Measurements from ENCODE around the gene EFNB2. TPM values are rescaled to one million over a fixed set of nuclear protein-coding genes. Genes with fewer than 3 reads are reported as not detected.

Gene EFNB2
- total RNA-seq, 4 donors from 2014 or later: 46.8 to 84.2 (median 77.6) TPM

- in situ Hi-C loops (cut with MboI; ENCODE audit: low pct_ligation_motif_present in 1 of 4, low pct_unique_long_range_greater_than_20kb in 1 of 4, low sequenced_read_pairs in 3 of 4) (loop anchor here in 2 of 4 donors (25.0 kb wide), 2 partner anchors 1942 to 1967 kb away; no protein-coding TSS in a partner anchor), intact Hi-C loops (cut with DNase I; ENCODE audit: low total_unique reads) (no loop called here)
- H3K9me3 ChIP-seq: no peaks in the 10 kb centered on the region
- 53 to 61% methylated on average over 5 to 8 of the region's 8 CpGs for WGBS, 2 donors (ENCODE audit: low coverage in 1 of 2)
- TF ChIP-seq POLR2AphosphoS5 (IDR thresholded peaks at IDR 0.05) (no peak), EP300 (IDR thresholded peaks at IDR 0.05; ENCODE audit: low read depth) (no peak), POLR2A (IDR thresholded peaks at IDR 0.05) (no peak), CTCF (IDR thresholded peaks at IDR 0.05) (no peak)
- H3K4me1 ChIP-seq: peaks cover 3 to 71% (median 35%) of the 10 kb centered on the region in 4 donors
- DNase-seq: no peak
- H3K27ac ChIP-seq: peak overlapping the region; percentile 89 to 92 (median 91)
- no peaks in the 10 kb centered on the region for H3K36me3 ChIP-seq
- peaks cover 5% of the 10 kb centered on the region for H3K27me3 ChIP-seq
- H3K4me3 ChIP-seq: peak overlapping the region in 1 of 4 donors; percentile 6
Measured at GRCh38 chr13:106529415-106530170, 5.9 kb downstream of the EFNB2 start.

DNA sequence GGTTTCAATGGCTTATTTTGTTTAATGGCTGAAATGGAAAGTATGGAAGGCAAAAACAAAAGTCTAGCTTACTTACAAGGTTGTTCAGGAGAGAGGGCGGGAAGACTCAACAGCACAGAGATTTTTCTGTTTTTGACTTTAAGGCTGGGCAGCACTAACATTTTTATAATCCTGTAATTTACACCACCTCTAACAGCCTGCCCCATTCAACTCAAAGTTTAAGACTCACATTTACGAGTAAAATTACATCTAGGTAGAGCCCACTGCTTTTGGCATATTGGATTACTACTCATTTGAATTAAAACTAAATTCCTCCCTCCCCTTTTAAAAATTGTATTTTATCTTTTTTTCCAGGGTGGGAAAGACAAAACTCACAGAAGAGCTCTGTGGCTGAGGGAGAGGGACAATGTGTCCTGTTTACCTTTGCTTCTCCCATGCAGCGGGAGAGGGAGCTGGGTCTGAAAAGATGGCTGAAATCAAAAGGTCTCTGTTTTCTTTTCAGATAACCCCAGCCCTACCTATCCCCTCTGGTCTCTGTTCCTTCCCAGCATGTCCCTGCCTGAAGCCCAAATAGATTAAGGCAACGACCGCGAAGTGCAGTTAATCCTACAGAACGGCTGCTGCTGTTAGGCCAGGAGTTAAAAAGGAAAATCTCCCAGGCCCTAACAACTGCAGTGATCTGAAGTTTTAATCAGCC, 6.6 kb downstream of the EFNB2 start:
- H3K4me1 ChIP-seq: peaks cover 3 to 76% (median 32%) of the 10 kb centered on the region in 4 donors
- intact Hi-C loops (cut with DNase I; ENCODE audit: low total_unique reads): no loop called here

GRCh38 chr13:106527826-106528225, 7.6 kb downstream of the EFNB2 start:
- Histone ChIP-seq H3K27me3 (no peaks in the 10 kb centered on the region), H3K9me3 (no peaks in the 10 kb centered on the region), H3K4me1 (peaks cover 3 to 85% (median 41%) of the 10 kb centered on the region in 4 donors), H3K4me3 (no peak overlapping the region), H3K27ac (peak overlapping the region in 2 of 4 donors; percentile 91 to 92), H3K36me3 (no peaks in the 10 kb centered on the region)
- DNase-seq: no peak
- whole genome bisulfite sequencing, 2 donors (ENCODE audit: low coverage in 1 of 2): 31 to 51% methylated on average over 2 of the region's 2 CpGs
- in situ Hi-C loops (cut with MboI; ENCODE audit: low pct_ligation_motif_present in 1 of 4, low pct_unique_long_range_greater_than_20kb in 1 of 4, low sequenced_read_pairs in 3 of 4) (loop anchor here in 2 of 4 donors (25.0 kb wide), 2 partner anchors 1941 to 1966 kb away; no protein-coding TSS in a partner anchor), intact Hi-C loops (cut with DNase I; ENCODE audit: low total_unique reads) (no loop called here)
- TF ChIP-seq EP300 (IDR thresholded peaks at IDR 0.05; ENCODE audit: low read depth): no peak
- TF ChIP-seq CTCF (IDR thresholded peaks at IDR 0.05): no peak
- TF ChIP-seq POLR2A (IDR thresholded peaks at IDR 0.05): no peak
- TF ChIP-seq POLR2AphosphoS5 (IDR thresholded peaks at IDR 0.05): no peak

More for the DNA sequence above, 6.6 kb downstream of the EFNB2 start:
- no peak for DNase-seq
- Histone ChIP-seq H3K4me3 (no peak overlapping the region), H3K27ac (peak overlapping the region; percentile 89 to 92 (median 91)), H3K9me3 (no peaks in the 10 kb centered on the region), H3K36me3 (no peaks in the 10 kb centered on the region), H3K27me3 (no peaks in the 10 kb centered on the region)
- 49 to 66% methylated on average over 7 of the region's 7 CpGs for WGBS, 2 donors (ENCODE audit: low coverage in 1 of 2)
- no peak for TF ChIP-seq POLR2A (IDR thresholded peaks at IDR 0.05)
- TF ChIP-seq CTCF (IDR thresholded peaks at IDR 0.05): no peak
- TF ChIP-seq POLR2AphosphoS5 (IDR thresholded peaks at IDR 0.05): no peak
- no peak for TF ChIP-seq EP300 (IDR thresholded peaks at IDR 0.05; ENCODE audit: low read depth)
- in situ Hi-C loops (cut with MboI; ENCODE audit: low pct_ligation_motif_present in 1 of 4, low pct_unique_long_range_greater_than_20kb in 1 of 4, low sequenced_read_pairs in 3 of 4): loop anchor here in 2 of 4 donors (25.0 kb wide), 2 partner anchors 1942 to 1967 kb away; no protein-coding TSS in a partner anchor

- intact Hi-C loops (cut with DNase I; ENCODE audit: low total_unique reads) (no loop called here), in situ Hi-C loops (cut with MboI; ENCODE audit: low pct_ligation_motif_present in 1 of 4, low pct_unique_long_range_greater_than_20kb in 1 of 4, low sequenced_read_pairs in 3 of 4) (loop anchor here in 2 of 4 donors (25.0 kb wide), 2 partner anchors 1940 to 1965 kb away; no protein-coding TSS in a partner anchor)
- peak in 1 of 3 donors; percentile 2 for TF ChIP-seq POLR2AphosphoS5 (IDR thresholded peaks at IDR 0.05)
- TF ChIP-seq CTCF (IDR thresholded peaks at IDR 0.05): no peak
- TF ChIP-seq POLR2A (IDR thresholded peaks at IDR 0.05): no peak
- H3K36me3 ChIP-seq: no peaks in the 10 kb centered on the region
- DNase-seq: no peak
- 44 to 57% methylated on average over 1 of the region's 1 CpG for WGBS, 2 donors (ENCODE audit: low coverage in 1 of 2)
- no peak overlapping the region for H3K4me3 ChIP-seq
- H3K27ac ChIP-seq: peak overlapping the region in 2 of 4 donors; percentile 19 to 91
- H3K27me3 ChIP-seq: no peaks in the 10 kb centered on the region
- H3K4me1 ChIP-seq: peaks cover 3 to 85% (median 45%) of the 10 kb centered on the region in 4 donors
- no peaks in the 10 kb centered on the region for H3K9me3 ChIP-seq
Measured at GRCh38 chr13:106527445-106527801, 8.0 kb downstream of the EFNB2 start.
